CMK (cell line): ENCODE results near the gene RBBP8.
"Not testable (repeated sequence)": the region's sequence is repeated elsewhere in the genome, so short reads cannot be mapped to it uniquely, and the experiment has no call there.

Experiments
- DNase-seq: peaks from one replicate; pipeline ENCODE4 v3.0.0-alpha.2; 2010; ENCODE audit warnings: low read depth

RBBP8 gene

GRCh38 chr18:22946217-22946616 lies 13.1 kb downstream of the RBBP8 start:
- DNase-seq, result no peak

DNA sequence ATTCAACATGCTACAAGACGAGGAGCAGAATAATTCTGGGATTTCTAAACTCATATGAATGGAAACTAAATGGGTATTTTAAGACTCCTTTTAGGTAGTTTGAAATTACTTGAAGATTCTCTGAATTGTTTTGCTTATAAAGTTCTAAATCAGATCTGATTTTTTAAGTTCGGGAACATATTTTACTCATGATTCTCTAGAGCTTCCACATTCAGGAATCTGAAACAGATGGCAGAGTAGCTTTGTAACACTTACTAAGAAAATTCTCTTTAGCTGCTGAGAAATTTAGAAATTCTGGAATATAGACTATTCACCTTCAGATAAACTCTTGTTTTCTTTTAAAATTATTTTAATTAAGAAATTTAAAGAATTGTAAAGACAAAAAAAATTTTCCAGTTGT lies 13.7 kb downstream of the RBBP8 start:
- no peak for DNase-seq

- DNase-seq, result no peak
Observed at GRCh38 chr18:22951823-22952222, 18.7 kb downstream of the RBBP8 start.

GRCh38 chr18:22952525-22952924 lies 19.4 kb downstream of the RBBP8 start:
- no peak for DNase-seq

DNA sequence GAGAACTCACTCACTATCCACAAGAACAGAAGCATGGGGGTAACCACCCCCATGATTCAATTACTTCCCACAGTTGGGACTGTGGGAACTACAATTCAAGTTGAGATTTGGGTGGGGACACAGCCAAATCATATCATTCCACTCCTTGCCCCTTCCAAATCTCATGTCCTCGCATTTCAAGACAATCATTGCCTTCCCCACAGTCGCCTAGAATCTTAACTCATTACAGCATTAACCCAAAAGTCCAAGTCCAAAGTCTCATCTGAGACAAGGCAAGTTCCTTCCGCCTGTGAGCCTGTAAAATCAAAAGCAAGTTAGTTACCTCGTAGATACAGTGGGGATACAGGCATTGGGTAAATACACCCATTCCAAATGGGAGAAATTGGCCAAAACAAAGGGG lies 20.9 kb downstream of the RBBP8 start:
- DNase-seq, result not testable (repeated sequence)

- DNase-seq, result no peak
Observed at GRCh38 chr18:22956226-22956625, 23.1 kb downstream of the RBBP8 start.

DNA sequence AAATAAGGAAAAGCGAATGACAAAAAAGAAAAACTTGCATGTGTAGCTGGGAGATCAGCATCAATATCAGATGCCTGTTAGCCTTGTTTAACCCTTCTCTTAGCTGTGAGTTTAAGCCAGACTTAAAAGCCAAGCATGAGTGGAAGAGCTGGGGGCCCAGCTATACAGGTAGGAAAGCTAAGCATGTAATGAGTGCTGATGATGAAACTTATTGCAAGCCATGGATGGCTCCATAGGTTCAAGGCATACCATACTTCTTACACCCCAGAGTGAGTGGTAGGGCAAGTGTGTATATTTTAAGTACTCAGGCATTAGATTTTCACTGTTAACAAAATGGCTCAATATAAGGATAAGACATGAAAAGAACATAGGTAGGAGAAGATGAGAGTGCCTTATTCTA lies 28.0 kb downstream of the RBBP8 start:
- DNase-seq, result no peak

GRCh38 chr18:22962004-22962403 lies 28.9 kb downstream of the RBBP8 start:
- no peak for DNase-seq

- no peak for DNase-seq
Observed at GRCh38 chr18:22964116-22964515, 31.0 kb downstream of the RBBP8 start.

GRCh38 chr18:22964722-22965121 lies 31.6 kb downstream of the RBBP8 start:
- no peak for DNase-seq

- no peak for DNase-seq
Observed at GRCh38 chr18:22971038-22971437, 37.9 kb downstream of the RBBP8 start.

DNA sequence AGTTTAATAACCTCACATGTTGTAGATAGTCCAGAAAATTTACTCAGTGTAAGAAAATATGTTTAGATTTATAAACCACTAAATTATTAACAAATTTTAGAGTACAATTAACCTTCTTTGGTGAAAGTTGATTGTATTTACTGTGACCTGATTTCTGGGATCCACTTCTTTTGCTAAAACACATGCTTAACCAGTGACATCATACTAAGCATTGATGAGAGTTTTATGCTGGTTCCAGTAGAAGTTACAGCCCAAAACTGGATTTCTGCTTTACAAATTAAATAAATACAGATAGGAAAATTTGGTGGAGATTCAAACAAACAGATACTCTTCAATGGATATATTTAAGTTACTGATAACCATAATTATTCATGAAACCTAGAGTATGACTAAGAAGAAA lies 40.9 kb downstream of the RBBP8 start:
- no peak for DNase-seq

GRCh38 chr18:22974707-22975106 lies 41.6 kb downstream of the RBBP8 start:
- DNase-seq, result no peak

DNA sequence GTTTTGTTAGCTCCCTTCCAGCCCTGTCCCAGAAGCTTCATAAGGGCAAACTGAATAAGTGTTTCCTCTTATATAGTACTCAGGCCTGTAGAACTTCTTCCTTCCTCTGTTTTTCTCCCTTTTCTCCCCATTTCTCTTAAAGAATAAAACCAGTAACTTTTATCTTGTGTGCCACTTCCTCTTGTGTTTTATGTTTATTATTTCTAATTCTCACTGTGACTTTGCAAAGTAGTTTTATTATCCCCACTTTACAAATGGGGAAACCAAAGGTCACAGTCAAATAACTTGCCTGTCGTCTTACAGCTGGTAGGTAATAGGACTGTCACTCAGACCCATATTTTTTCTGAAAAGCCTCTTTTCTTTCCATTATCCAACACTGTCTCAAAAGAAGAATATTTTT lies 42.4 kb downstream of the RBBP8 start:
- no peak for DNase-seq

- no peak for DNase-seq
Observed at GRCh38 chr18:22977847-22978701, 44.9 kb downstream of the RBBP8 start.

GRCh38 chr18:22980394-22980793 lies 47.3 kb downstream of the RBBP8 start:
- no peak for DNase-seq

DNA sequence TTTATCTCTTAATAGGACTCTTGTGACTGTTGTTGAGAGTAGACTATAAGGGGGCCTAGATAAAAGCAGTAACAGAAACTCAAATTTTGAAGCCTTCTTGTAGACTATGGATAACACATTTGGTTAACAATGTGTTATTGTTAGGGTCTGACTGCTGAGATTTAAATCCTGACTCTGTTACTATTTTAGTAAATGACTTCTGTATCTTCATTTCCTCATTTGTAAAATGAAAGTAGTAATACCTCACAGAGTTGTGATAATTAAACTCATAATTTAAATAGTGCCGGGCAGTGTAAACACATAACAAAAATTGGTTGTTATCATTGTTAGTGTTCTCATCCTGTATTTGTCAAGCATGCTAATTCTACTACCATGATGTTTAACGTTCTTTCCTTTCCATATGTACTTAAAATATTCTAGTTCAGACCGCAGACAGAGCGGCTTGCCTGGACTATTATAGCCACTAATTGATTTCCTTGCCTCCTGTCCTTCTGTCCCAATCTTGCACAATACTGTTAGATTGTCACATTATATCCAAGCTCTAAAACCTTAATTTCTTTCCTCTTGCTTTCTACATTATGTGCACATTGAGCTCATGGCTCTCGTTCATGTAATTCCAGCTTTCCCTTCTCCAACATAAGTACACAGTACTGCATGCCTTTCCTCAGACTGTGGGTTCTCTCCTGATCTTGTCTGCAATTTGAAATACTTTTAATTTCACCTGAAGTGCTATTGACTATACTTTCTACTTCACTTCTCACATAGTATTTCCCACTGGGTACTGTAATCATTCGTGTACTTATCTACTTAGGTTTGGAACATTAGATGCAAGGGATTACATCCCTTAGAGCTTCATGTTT lies 48.4 kb downstream of the RBBP8 start:
- DNase-seq, result no peak

GRCh38 chr18:22983175-22983574 lies 50.0 kb downstream of the RBBP8 start:
- no peak for DNase-seq

DNA sequence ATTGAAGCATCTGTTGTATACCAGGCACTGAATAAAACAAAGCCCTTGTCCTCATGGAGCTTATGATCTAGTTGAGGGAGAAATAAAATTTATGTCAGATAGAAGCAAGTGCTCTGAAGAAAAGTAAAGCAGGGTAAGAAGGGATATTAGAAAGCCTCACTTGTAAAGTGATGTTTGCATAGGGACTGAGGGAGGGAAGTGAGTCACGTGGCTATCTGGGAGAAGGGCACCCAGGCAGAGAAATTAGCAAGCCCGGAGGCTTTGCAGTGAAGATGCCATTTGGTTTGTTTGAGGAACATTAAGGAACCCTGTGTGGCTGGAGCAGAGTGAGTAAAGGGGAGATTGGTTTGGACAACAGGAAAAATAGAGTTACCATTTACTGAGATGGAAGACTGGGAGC lies 52.1 kb downstream of the RBBP8 start:
- no peak for DNase-seq

GRCh38 chr18:22987547-22988189 lies 54.5 kb downstream of the RBBP8 start:
- no peak for DNase-seq

DNA sequence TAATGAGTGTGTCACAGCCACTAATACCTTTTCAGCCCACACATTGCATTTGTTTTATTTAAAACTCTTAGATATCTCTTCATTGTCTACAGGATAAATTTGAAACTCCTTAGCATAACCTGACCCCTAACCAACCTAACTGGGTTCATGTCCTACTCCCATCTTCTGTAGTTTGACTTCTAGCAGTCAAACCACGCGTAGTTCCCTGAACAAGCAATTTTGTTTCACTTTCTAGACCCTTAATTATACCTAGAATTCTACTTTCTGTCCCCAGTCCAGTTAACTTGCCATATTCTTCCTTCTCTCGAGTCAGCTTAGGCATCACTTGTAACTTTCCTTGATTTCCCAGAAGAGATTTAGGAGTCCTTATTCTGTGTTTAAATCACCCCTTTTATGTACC lies 55.1 kb downstream of the RBBP8 start:
- no peak for DNase-seq

DNA sequence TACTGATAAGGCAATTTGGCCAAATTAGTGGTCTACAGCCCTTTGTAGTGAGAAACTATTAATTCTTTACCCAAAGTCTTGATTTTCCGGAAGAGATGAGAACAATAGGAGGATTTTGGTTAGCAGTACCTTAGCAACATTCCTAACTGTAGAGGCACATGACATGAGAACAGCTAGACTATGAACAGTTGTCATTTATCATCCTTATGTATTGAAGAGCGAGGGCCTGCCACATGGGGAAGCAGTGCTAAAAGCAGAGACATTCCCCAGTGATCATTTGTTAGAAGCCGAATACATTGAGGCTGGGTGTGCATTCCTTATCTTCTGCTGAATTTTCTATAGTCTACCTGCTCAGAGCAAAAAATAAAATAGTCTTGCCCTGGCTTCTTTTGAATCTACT lies 65.2 kb downstream of the RBBP8 start:
- no peak for DNase-seq

- DNase-seq, result no peak
Observed at GRCh38 chr18:22999212-22999611, 66.1 kb downstream of the RBBP8 start.
